Smooth muscle cell (in vitro differentiated cells): ENCODE results near the gene GABRD. TPM values are rescaled to one million over a fixed set of nuclear protein-coding genes. Genes with fewer than 3 reads are reported as not detected.
A peak's percentile ranks its signal among the peaks of the same experiment; 100 is the strongest.

Source experiments
- DNase-seq: peaks from one replicate; lab custom pipeline; 2025; ENCODE audit not compliant: unreplicated experiment; lab: John Stamatoyannopoulos, UW
- H2AFZ ChIP-seq: fragments of 200-600 bp; sonication (generic); 2 replicates; pipeline ENCODE4 v1.6.0; 2016; ENCODE audit warnings: antibody characterized with exemption, low read depth, mild to moderate bottlenecking
- H3F3A ChIP-seq: fragments of 200-600 bp; sonication (generic); 2 replicates; pipeline ENCODE4 v1.6.0; 2017; ENCODE audit warnings: antibody characterized with exemption, low read depth
- H3K27ac ChIP-seq: fragments of 200-600 bp; sonication (generic); 2 replicates; pipeline ENCODE4 v1.5.1; 2016; ENCODE audit warnings: low read depth, mild to moderate bottlenecking
- H3K27me3 ChIP-seq: fragments of 200-600 bp; sonication (generic); 2 replicates; pipeline ENCODE4 v1.6.1; 2016; ENCODE audit warnings: low read depth, mild to moderate bottlenecking
- H3K36me3 ChIP-seq: fragments of 200-600 bp; sonication (generic); 2 replicates; pipeline ENCODE4 v1.5.1; 2016; ENCODE audit warnings: low read depth
- H3K4me1 ChIP-seq: fragments of 200-600 bp; sonication (generic); 2 replicates; pipeline ENCODE4 v1.5.1; 2016; ENCODE audit warnings: low read depth
- H3K4me2 ChIP-seq: fragments of 200-600 bp; sonication (generic); 2 replicates; pipeline ENCODE4 v1.6.0; 2016; ENCODE audit warnings: mild to moderate bottlenecking
- H3K4me3 ChIP-seq: fragments of 200-600 bp; sonication (generic); 2 replicates; pipeline ENCODE4 v1.5.1; 2016; ENCODE audit warnings: mild to moderate bottlenecking
- H3K79me2 ChIP-seq: fragments of 200-600 bp; sonication (generic); 2 replicates; pipeline ENCODE4 v1.6.0; 2016; ENCODE audit warnings: low read depth, mild to moderate bottlenecking
- H3K9ac ChIP-seq: fragments of 200-600 bp; sonication (generic); 2 replicates; pipeline ENCODE4 v1.6.0; 2016; ENCODE audit warnings: low read depth
- H3K9me3 ChIP-seq: fragments of 200-600 bp; sonication (generic); replicated peaks from 2 replicates; pipeline ENCODE4 v1.5.1; 2016; ENCODE audit warnings: low read depth
- H4K20me1 ChIP-seq: fragments of 200-600 bp; sonication (generic); 2 replicates; pipeline ENCODE4 v1.6.0; 2016; ENCODE audit warnings: low read depth
- WGBS: methylation state at CpG from one replicate; pipeline ENCODE4 v1.1.7; 2016; ENCODE audit warnings: low lambda C conversion rate; 5-methylcytosine and 5-hydroxymethylcytosine counted together
- polyA plus RNA-seq: library from polyadenylated mRNA; unstranded; fragments of >200 nt; fragmentation: Nextera tagmentation; extraction: Ambion mirVana; gene quantifications from 2 replicates; pipeline ENCODE4 v1.2.1, GENCODE V29; 2016
- total RNA-seq: library from RNA; depleted of rRNA; stranded (reverse); fragments of >200 nt; gene quantifications from 2 replicates; pipeline ENCODE4 v1.2.3, GENCODE V29; 2014
- TF ChIP-seq, protein P1 (sequence below): fragments of 200-600 bp; sonication (generic); IDR thresholded peaks from 2 replicates; pipeline ENCODE4 v1.5.1; 2017; ENCODE audit warnings: borderline replicate concordance, mild to moderate bottlenecking, antibody characterized with exemption; ENCODE audit not compliant: insufficient read depth, poor library complexity, severe bottlenecking

The GABRD gene
- not detected in 2 replicates for total RNA-seq
- not detected in 2 replicates for polyA plus RNA-seq

GRCh38 chr1:2019172-2019543 is at the start of gene GABRD:
Gene GABRD (plus strand): TSS chr1:2019345. CDS start chr1:2019424, 79 bp downstream.
- no peak for DNase-seq
- peaks cover 77% of the 10 kb centered on the region for H3K27me3 ChIP-seq
- WGBS: no CpG with 5 or more reads among the region's 60 CpGs
- no peaks in the 10 kb centered on the region for H3F3A ChIP-seq
- H3K36me3 ChIP-seq: no peaks in the 10 kb centered on the region
- peak within 1 kb of the TSS; percentile 34 for H3K4me3 ChIP-seq
- no peak within 1 kb of the TSS for H2AFZ ChIP-seq
- H4K20me1 ChIP-seq: no peaks in the 10 kb centered on the region
- TF ChIP-seq, protein P1, sequence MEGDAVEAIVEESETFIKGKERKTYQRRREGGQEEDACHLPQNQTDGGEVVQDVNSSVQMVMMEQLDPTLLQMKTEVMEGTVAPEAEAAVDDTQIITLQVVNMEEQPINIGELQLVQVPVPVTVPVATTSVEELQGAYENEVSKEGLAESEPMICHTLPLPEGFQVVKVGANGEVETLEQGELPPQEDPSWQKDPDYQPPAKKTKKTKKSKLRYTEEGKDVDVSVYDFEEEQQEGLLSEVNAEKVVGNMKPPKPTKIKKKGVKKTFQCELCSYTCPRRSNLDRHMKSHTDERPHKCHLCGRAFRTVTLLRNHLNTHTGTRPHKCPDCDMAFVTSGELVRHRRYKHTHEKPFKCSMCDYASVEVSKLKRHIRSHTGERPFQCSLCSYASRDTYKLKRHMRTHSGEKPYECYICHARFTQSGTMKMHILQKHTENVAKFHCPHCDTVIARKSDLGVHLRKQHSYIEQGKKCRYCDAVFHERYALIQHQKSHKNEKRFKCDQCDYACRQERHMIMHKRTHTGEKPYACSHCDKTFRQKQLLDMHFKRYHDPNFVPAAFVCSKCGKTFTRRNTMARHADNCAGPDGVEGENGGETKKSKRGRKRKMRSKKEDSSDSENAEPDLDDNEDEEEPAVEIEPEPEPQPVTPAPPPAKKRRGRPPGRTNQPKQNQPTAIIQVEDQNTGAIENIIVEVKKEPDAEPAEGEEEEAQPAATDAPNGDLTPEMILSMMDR: no peak
- H3K4me1 ChIP-seq: no peaks in the 10 kb centered on the region
- H3K9ac ChIP-seq: no peak within 1 kb of the TSS
- no peaks in the 10 kb centered on the region for H3K9me3 ChIP-seq
- H3K4me2 ChIP-seq: peak within 1 kb of the TSS; percentile 80
- H3K79me2 ChIP-seq: no peaks in the 10 kb centered on the region
- H3K27ac ChIP-seq: no peak within 1 kb of the TSS

DNA sequence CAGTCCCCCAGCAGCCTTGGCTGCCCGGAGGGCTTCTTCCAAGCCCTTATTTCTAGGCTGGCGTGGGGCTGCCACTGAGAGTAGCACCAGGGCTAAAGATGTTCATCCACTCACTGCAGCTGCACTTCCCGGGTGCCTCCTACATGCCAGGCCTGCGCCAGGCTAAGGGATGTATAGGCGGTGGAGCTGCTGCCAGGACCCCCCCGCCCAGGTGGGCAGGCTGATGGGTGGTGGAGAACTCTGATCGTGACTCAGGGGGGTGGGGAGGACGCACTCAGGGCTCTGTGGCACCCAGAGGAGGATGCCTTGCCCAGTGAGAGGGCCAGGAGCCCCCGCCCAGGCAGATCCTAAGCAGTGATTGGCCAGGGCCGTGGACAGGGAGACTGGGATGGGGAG is 49.6 kb upstream of the GABRD start:
- Histone ChIP-seq H3K27me3 (no peaks in the 10 kb centered on the region), H2AFZ (no peak overlapping the region), H3K27ac (no peak overlapping the region), H4K20me1 (no peaks in the 10 kb centered on the region), H3K9ac (no peak overlapping the region), H3K4me1 (no peaks in the 10 kb centered on the region), H3K79me2 (no peaks in the 10 kb centered on the region), H3K4me2 (no peak overlapping the region), H3K4me3 (no peak overlapping the region), H3K9me3 (no peaks in the 10 kb centered on the region), H3K36me3 (no peaks in the 10 kb centered on the region), H3F3A (no peaks in the 10 kb centered on the region)
- 88% methylated on average over 10 of the region's 10 CpGs for WGBS
- TF ChIP-seq, protein P1: no peak
- no peak for DNase-seq

GRCh38 chr1:1969953-1970716 is 49.0 kb upstream of the GABRD start:
- 91% methylated on average over 29 of the region's 29 CpGs for WGBS
- H3K9me3 ChIP-seq: no peaks in the 10 kb centered on the region
- no peak overlapping the region for H3K27ac ChIP-seq
- H3K36me3 ChIP-seq: no peaks in the 10 kb centered on the region
- H2AFZ ChIP-seq: no peak overlapping the region
- no peaks in the 10 kb centered on the region for H3K79me2 ChIP-seq
- H3K4me1 ChIP-seq: no peaks in the 10 kb centered on the region
- H3K9ac ChIP-seq: no peak overlapping the region
- no peak overlapping the region for H3K4me2 ChIP-seq
- TF ChIP-seq, protein P1: no peak
- no peak overlapping the region for H3K4me3 ChIP-seq
- DNase-seq: no peak
- no peaks in the 10 kb centered on the region for H4K20me1 ChIP-seq
- H3F3A ChIP-seq: no peaks in the 10 kb centered on the region
- no peaks in the 10 kb centered on the region for H3K27me3 ChIP-seq

DNA sequence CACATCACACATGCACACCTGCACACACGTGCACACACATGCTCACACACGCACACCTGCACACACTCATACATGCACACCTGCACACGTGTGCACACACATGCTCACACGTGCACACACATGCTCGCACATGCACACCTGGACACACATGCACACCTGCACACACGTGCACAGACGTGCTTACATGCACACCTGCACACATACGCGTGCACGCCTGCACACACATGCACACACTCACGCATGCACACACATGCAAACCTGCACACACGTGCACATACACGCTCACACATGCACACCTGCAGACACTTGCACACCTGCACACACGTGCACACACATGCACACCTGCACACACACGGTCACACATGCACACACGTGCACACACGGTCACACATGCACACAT is 48.1 kb upstream of the GABRD start:
- H3K27ac ChIP-seq: no peak overlapping the region
- no peak for DNase-seq
- no peaks in the 10 kb centered on the region for H3F3A ChIP-seq
- no peak overlapping the region for H3K9ac ChIP-seq
- H3K79me2 ChIP-seq: no peaks in the 10 kb centered on the region
- H3K9me3 ChIP-seq: no peaks in the 10 kb centered on the region
- no peaks in the 10 kb centered on the region for H3K27me3 ChIP-seq
- no peak overlapping the region for H3K4me2 ChIP-seq
- H4K20me1 ChIP-seq: no peaks in the 10 kb centered on the region
- H2AFZ ChIP-seq: no peak overlapping the region
- H3K4me1 ChIP-seq: no peaks in the 10 kb centered on the region
- H3K4me3 ChIP-seq: no peak overlapping the region
- H3K36me3 ChIP-seq: no peaks in the 10 kb centered on the region
- TF ChIP-seq, protein P1: no peak
- WGBS: 83% methylated on average over 17 of the region's 17 CpGs
